Neural crest cell (in vitro differentiated cells): ENCODE data around the gene GNA14. TPM values are rescaled to one million over a fixed set of nuclear protein-coding genes. Genes with fewer than 3 reads are reported as not detected.
"Not testable (repeated sequence)": the region's sequence is repeated elsewhere in the genome, so short reads cannot be mapped to it uniquely, and the experiment has no call there.

Experiments used
- DNase-seq: peaks from one replicate; pipeline ENCODE4 v3.0.0; 2021; ENCODE audit warnings: low read depth, mixed read lengths, low spot score
- H3K27ac Mint-ChIP-seq: one replicate; pipeline ENCODE4 v1.8.0; 2021; ENCODE audit warnings: mild to moderate bottlenecking, mixed read lengths; ENCODE audit not compliant: unreplicated experiment
- H3K27me3 Mint-ChIP-seq: 2 replicates; pipeline ENCODE4 v1.8.0; 2021; ENCODE audit warnings: low read depth, mild to moderate bottlenecking, mixed read lengths
- H3K36me3 Mint-ChIP-seq: 2 replicates; pipeline ENCODE4 v1.8.0; 2021; ENCODE audit warnings: low read depth, mild to moderate bottlenecking, mixed read lengths
- H3K4me1 Mint-ChIP-seq: 2 replicates; pipeline ENCODE4 v1.8.0; 2021; ENCODE audit warnings: mixed read lengths
- H3K4me3 Mint-ChIP-seq: one replicate; pipeline ENCODE4 v1.8.0; 2021; ENCODE audit warnings: mild to moderate bottlenecking, mixed read lengths
- H3K9me3 Mint-ChIP-seq: 2 replicates; pipeline ENCODE4 v1.8.0; 2021; ENCODE audit warnings: mixed read lengths
- CTCF ChIP-seq: fragments of 200-600 bp; sonication (generic); conservative IDR thresholded peaks from 2 replicates; pipeline ENCODE4 v1.5.0; 2021; ENCODE audit warnings: antibody characterized with exemption, mild to moderate bottlenecking
- long read RNA-seq: library from polyadenylated mRNA; unstranded; transcript quantifications from one replicate; pipeline ENCODE4 v2.0.0, GENCODE V29; 2020
- total RNA-seq: library from RNA; stranded (reverse); gene quantifications from 2 replicates; pipeline ENCODE4 v1.2.1, GENCODE V29; 2021

GNA14 gene
- not detected in 2 replicates for total RNA-seq
- long read RNA-seq, result 0 reads

- no peak for DNase-seq
- H3K4me3 Mint-ChIP-seq, result no peak within 1 kb of the TSS
- no peak within 1 kb of the TSS for H3K27ac Mint-ChIP-seq
- TF ChIP-seq CTCF, result no peak
- H3K4me1 Mint-ChIP-seq, result no peaks in the 10 kb centered on the region
- no peaks in the 10 kb centered on the region for H3K27me3 Mint-ChIP-seq
- no peaks in the 10 kb centered on the region for H3K36me3 Mint-ChIP-seq
- no peaks in the 10 kb centered on the region for H3K9me3 Mint-ChIP-seq
Observed at GRCh38 chr9:77648234-77649108, at the start of gene GNA14. Gene GNA14 (minus strand): TSS chr9:77648322. CDS start chr9:77647793, 529 bp downstream.

- DNase-seq, result no peak
- H3K27ac Mint-ChIP-seq, result no peak overlapping the region
- no peak overlapping the region for H3K4me3 Mint-ChIP-seq
- peaks cover 18% of the 10 kb centered on the region for H3K9me3 Mint-ChIP-seq
- H3K4me1 Mint-ChIP-seq, result no peaks in the 10 kb centered on the region
- peaks cover 3% of the 10 kb centered on the region for H3K36me3 Mint-ChIP-seq
- TF ChIP-seq CTCF, result no peak
- H3K27me3 Mint-ChIP-seq, result no peaks in the 10 kb centered on the region
Observed at GRCh38 chr9:77697238-77697984, 49.3 kb upstream of the GNA14 start.

GRCh38 chr9:77690723-77691122, 42.6 kb upstream of the GNA14 start:
- H3K36me3 Mint-ChIP-seq, DNase-seq, H3K4me3 Mint-ChIP-seq, H3K27ac Mint-ChIP-seq, H3K27me3 Mint-ChIP-seq, H3K4me1 Mint-ChIP-seq: not testable (repeated sequence)
- peaks cover 21% of the 10 kb centered on the region for H3K9me3 Mint-ChIP-seq

GRCh38 chr9:77690119-77690518, 42.0 kb upstream of the GNA14 start:
- not testable (repeated sequence) for H3K27ac Mint-ChIP-seq, H3K27me3 Mint-ChIP-seq, H3K36me3 Mint-ChIP-seq, H3K4me3 Mint-ChIP-seq, DNase-seq, H3K4me1 Mint-ChIP-seq
- H3K9me3 Mint-ChIP-seq, result peaks cover 20% of the 10 kb centered on the region

GRCh38 chr9:77687737-77688136, 39.6 kb upstream of the GNA14 start:
- H3K9me3 Mint-ChIP-seq, result peaks cover 11% of the 10 kb centered on the region
- H3K4me1 Mint-ChIP-seq, H3K27ac Mint-ChIP-seq, H3K4me3 Mint-ChIP-seq, H3K27me3 Mint-ChIP-seq, DNase-seq, H3K36me3 Mint-ChIP-seq: not testable (repeated sequence)

GRCh38 chr9:77680581-77680980, 32.5 kb upstream of the GNA14 start:
- H3K4me3 Mint-ChIP-seq, result no peak overlapping the region
- TF ChIP-seq CTCF, result no peak
- H3K4me1 Mint-ChIP-seq, result no peaks in the 10 kb centered on the region
- H3K27ac Mint-ChIP-seq, result no peak overlapping the region
- DNase-seq, result no peak
- no peaks in the 10 kb centered on the region for H3K27me3 Mint-ChIP-seq
- H3K36me3 Mint-ChIP-seq, result no peaks in the 10 kb centered on the region
- peaks cover 5% of the 10 kb centered on the region for H3K9me3 Mint-ChIP-seq
